AG09309 (cell line): ENCODE results near the gene ABCC12.
A peak's percentile ranks its signal among the peaks of the same experiment; 100 is the strongest.

Experiments
- DNase-seq: peaks from one replicate; pipeline ENCODE4 v3.0.0-alpha.2; 2010; ENCODE audit warnings: low read depth
- H3K4me3 ChIP-seq: 2 replicates; pipeline ENCODE4 v1.5.1; 2011; ENCODE audit warnings: mild to moderate bottlenecking, low read depth, low read length, moderate library complexity; ENCODE audit not compliant: control insufficient read depth
- CTCF ChIP-seq: IDR thresholded peaks from 2 replicates; pipeline ENCODE4 v1.5.1; 2011; ENCODE audit warnings: mild to moderate bottlenecking, low read depth, low read length, inconsistent platforms; ENCODE audit not compliant: insufficient read depth, control insufficient read depth; ENCODE audit errors: missing control alignments

ABCC12 gene

GRCh38 chr16:48133455-48134211, 22.2 kb downstream of the ABCC12 start:
- no peak overlapping the region for H3K4me3 ChIP-seq
- DNase-seq, result no peak
- no peak for TF ChIP-seq CTCF

GRCh38 chr16:48132696-48133095, 23.1 kb downstream of the ABCC12 start:
- no peak overlapping the region for H3K4me3 ChIP-seq
- DNase-seq, result no peak
- no peak for TF ChIP-seq CTCF

GRCh38 chr16:48131201-48131935, 24.4 kb downstream of the ABCC12 start:
- H3K4me3 ChIP-seq, result no peak overlapping the region
- DNase-seq, result no peak
- no peak for TF ChIP-seq CTCF

GRCh38 chr16:48129926-48130325, 25.9 kb downstream of the ABCC12 start:
- TF ChIP-seq CTCF, result no peak
- DNase-seq, result no peak
- no peak overlapping the region for H3K4me3 ChIP-seq

- DNase-seq, result no peak
- H3K4me3 ChIP-seq, result no peak overlapping the region
- TF ChIP-seq CTCF, result no peak
Observed at GRCh38 chr16:48128769-48129168, 27.0 kb downstream of the ABCC12 start.

- peak; percentile 98 for DNase-seq
- no peak for TF ChIP-seq CTCF
- H3K4me3 ChIP-seq, result no peak overlapping the region
Observed at GRCh38 chr16:48126801-48127644, 28.8 kb downstream of the ABCC12 start.
